Hepatocyte (in vitro differentiated cells): Measurements from ENCODE around the gene PACSIN2. TPM values are rescaled to one million over a fixed set of nuclear protein-coding genes. Genes with fewer than 3 reads are reported as not detected.
"Not testable (repeated sequence)": the region's sequence is repeated elsewhere in the genome, so short reads cannot be mapped to it uniquely, and the experiment has no call there.

ENCODE experiments used
- DNase-seq: peaks from one replicate; pipeline ENCODE4 v3.0.0-alpha.2; 2016; ENCODE audit warnings: low spot score
- H2AFZ ChIP-seq: fragments of 200-600 bp; sonication (generic); 2 replicates; pipeline ENCODE4 v1.6.0; 2016; ENCODE audit warnings: antibody characterized with exemption, mild to moderate bottlenecking
- H3K27ac ChIP-seq: fragments of 200-600 bp; sonication (generic); 2 replicates; pipeline ENCODE4 v1.5.1; 2016; ENCODE audit warnings: mild to moderate bottlenecking
- H3K27me3 ChIP-seq: fragments of 200-600 bp; sonication (generic); 2 replicates; pipeline ENCODE4 v1.6.1; 2016
- H3K36me3 ChIP-seq: fragments of 200-600 bp; sonication (generic); replicated peaks from 2 replicates; pipeline ENCODE4 v1.5.1; 2016; ENCODE audit warnings: low read depth; ENCODE audit not compliant: insufficient read depth
- H3K4me1 ChIP-seq: fragments of 200-600 bp; sonication (generic); 2 replicates; pipeline ENCODE4 v1.5.1; 2016; ENCODE audit warnings: mild to moderate bottlenecking, moderate library complexity; ENCODE audit not compliant: insufficient read depth
- H3K4me2 ChIP-seq: fragments of 200-600 bp; sonication (generic); 2 replicates; pipeline ENCODE4 v1.6.0; 2016
- H3K4me3 ChIP-seq: fragments of 200-600 bp; sonication (generic); 2 replicates; pipeline ENCODE4 v1.5.1; 2016; ENCODE audit warnings: mild to moderate bottlenecking
- H3K79me2 ChIP-seq: fragments of 200-600 bp; sonication (generic); 2 replicates; pipeline ENCODE4 v1.6.0; 2017; ENCODE audit warnings: mild to moderate bottlenecking
- H3K9me2 ChIP-seq: fragments of 200-600 bp; sonication (generic); replicated peaks from 2 replicates; pipeline ENCODE4 v1.6.0; 2017; ENCODE audit warnings: mild to moderate bottlenecking; ENCODE audit not compliant: insufficient read depth
- H3K9me3 ChIP-seq: fragments of 200-600 bp; sonication (generic); 2 replicates; pipeline ENCODE4 v1.5.1; 2016; ENCODE audit warnings: low read depth, mild to moderate bottlenecking
- H4K20me1 ChIP-seq: fragments of 200-600 bp; sonication (generic); 2 replicates; pipeline ENCODE4 v1.6.0; 2016; ENCODE audit warnings: mild to moderate bottlenecking; ENCODE audit not compliant: insufficient read depth, poor library complexity, severe bottlenecking
- EZH2 ChIP-seq: fragments of 200-600 bp; sonication (generic); IDR thresholded peaks from 2 replicates; pipeline ENCODE4 v1.6.1; 2016; ENCODE audit warnings: antibody characterized with exemption, mild to moderate bottlenecking, borderline replicate concordance
- EZH2phosphoT487 ChIP-seq: fragments of 200-600 bp; sonication (generic); IDR thresholded peaks from one replicate; pipeline ENCODE4 v1.6.1; 2018; ENCODE audit warnings: antibody characterized with exemption, mild to moderate bottlenecking, low read depth, moderate library complexity; ENCODE audit not compliant: unreplicated experiment, severe bottlenecking
- WGBS: methylation state at CpG from one replicate; pipeline ENCODE4 v1.1.6; 2016; ENCODE audit warnings: low lambda C conversion rate; ENCODE audit errors: missing lambda C conversion rate; 5-methylcytosine and 5-hydroxymethylcytosine counted together
- polyA plus RNA-seq: library from polyadenylated mRNA; unstranded; fragments of >200 nt; fragmentation: Nextera tagmentation; extraction: Ambion mirVana; gene quantifications from 2 replicates; pipeline ENCODE4 v1.2.1, GENCODE V29; 2016
- total RNA-seq: library from RNA; depleted of rRNA; stranded (reverse); fragments of >200 nt; gene quantifications from 2 replicates; pipeline ENCODE4 v1.2.3, GENCODE V29; 2014
- TF ChIP-seq, protein P1 (sequence below): fragments of 200-600 bp; sonication (generic); IDR thresholded peaks from 2 replicates; pipeline ENCODE4 v1.5.1; 2016; ENCODE audit warnings: antibody characterized with exemption, mild to moderate bottlenecking; ENCODE audit not compliant: poor library complexity

PACSIN2 gene
- total and polyA plus RNA-seq, 2 experiments from 2014 or later, result 77.7 to 86.3 TPM

DNA sequence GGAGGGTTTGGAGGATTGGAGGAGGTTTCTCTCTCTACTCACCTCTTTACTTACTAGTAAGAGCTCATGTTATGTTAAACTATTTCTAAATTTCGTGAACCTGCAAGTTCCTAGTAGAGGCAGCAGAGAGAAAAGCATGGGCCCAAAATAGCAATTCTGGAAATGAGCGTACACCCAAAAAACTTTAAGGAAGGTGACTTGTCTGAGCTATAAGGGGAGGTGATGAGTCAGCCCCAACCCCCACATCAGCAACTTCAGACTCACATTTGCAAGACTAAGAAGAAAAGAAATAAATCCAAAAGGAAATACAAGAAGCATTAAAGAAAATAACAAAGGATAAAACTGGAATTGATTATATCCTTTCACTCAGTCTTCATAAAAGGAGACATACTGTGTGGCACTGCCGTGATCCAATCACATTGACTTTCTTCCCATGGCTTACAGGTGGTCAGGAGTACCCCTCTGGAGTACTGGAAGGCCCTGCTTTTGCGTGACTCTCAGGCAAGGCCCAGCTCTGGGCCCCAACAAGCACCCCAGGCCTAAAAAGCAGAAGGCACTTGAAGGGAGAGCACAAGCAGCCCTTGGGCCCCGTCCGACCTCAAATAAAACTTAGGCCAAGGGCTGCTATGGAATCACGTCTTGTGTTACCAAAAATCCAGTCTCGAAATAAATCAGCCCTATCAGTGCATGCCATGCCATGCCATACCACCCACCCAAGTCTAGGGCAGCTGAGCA is 14.3 kb downstream of the PACSIN2 start:
- Histone ChIP-seq H3K4me3 (no peak overlapping the region), H3K27ac (peak overlapping the region; percentile 89), H3K79me2 (peaks cover 96% of the 10 kb centered on the region), H3K9me2 (no peaks in the 10 kb centered on the region), H2AFZ (no peak overlapping the region), H3K9me3 (no peaks in the 10 kb centered on the region), H3K4me2 (no peak overlapping the region), H4K20me1 (peaks cover 5% of the 10 kb centered on the region), H3K4me1 (peaks cover 71% of the 10 kb centered on the region), H3K36me3 (no peaks in the 10 kb centered on the region), H3K27me3 (no peaks in the 10 kb centered on the region)
- no peak for TF ChIP-seq EZH2phosphoT487
- TF ChIP-seq, protein P1, sequence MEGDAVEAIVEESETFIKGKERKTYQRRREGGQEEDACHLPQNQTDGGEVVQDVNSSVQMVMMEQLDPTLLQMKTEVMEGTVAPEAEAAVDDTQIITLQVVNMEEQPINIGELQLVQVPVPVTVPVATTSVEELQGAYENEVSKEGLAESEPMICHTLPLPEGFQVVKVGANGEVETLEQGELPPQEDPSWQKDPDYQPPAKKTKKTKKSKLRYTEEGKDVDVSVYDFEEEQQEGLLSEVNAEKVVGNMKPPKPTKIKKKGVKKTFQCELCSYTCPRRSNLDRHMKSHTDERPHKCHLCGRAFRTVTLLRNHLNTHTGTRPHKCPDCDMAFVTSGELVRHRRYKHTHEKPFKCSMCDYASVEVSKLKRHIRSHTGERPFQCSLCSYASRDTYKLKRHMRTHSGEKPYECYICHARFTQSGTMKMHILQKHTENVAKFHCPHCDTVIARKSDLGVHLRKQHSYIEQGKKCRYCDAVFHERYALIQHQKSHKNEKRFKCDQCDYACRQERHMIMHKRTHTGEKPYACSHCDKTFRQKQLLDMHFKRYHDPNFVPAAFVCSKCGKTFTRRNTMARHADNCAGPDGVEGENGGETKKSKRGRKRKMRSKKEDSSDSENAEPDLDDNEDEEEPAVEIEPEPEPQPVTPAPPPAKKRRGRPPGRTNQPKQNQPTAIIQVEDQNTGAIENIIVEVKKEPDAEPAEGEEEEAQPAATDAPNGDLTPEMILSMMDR, result no peak
- no peak for TF ChIP-seq EZH2
- DNase-seq, result no peak
- WGBS, result 87% methylated on average over 8 of the region's 8 CpGs

DNA sequence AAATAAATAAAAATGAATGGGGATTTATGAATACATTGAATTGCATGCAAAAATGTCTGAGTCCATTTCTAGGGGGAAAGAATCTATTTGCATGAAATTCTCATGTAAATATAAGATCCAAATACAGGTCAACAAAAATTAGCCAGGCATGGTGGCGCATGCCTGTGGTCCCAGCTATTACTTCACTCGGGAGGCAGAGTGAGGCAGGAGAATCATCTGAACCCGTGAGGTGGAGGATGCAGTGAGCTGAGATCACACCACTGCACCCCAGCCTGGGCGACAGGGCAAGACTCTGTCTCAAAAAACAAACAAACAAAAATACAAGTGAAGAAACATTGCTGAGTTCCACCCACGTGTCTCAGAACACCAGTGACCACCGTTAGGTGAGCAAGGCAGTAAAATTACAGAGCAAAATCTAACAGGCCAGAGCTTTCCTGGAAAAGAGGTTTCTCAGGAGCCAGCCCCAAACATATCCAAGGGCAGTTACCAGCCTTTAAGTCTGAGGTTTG is 17.3 kb downstream of the PACSIN2 start:
- Histone ChIP-seq H3K4me2 (no peak overlapping the region), H3K79me2 (peaks cover 89% of the 10 kb centered on the region), H3K4me1 (peaks cover 67% of the 10 kb centered on the region), H3K27ac (peak overlapping the region; percentile 37), H2AFZ (no peak overlapping the region), H4K20me1 (peaks cover 5% of the 10 kb centered on the region), H3K27me3 (no peaks in the 10 kb centered on the region), H3K4me3 (no peak overlapping the region), H3K9me3 (no peaks in the 10 kb centered on the region), H3K9me2 (no peaks in the 10 kb centered on the region), H3K36me3 (no peaks in the 10 kb centered on the region)
- TF ChIP-seq, protein P1, result no peak
- TF ChIP-seq EZH2 (no peak), EZH2phosphoT487 (no peak)
- WGBS, result 74% methylated on average over 6 of the region's 6 CpGs
- no peak for DNase-seq

DNA sequence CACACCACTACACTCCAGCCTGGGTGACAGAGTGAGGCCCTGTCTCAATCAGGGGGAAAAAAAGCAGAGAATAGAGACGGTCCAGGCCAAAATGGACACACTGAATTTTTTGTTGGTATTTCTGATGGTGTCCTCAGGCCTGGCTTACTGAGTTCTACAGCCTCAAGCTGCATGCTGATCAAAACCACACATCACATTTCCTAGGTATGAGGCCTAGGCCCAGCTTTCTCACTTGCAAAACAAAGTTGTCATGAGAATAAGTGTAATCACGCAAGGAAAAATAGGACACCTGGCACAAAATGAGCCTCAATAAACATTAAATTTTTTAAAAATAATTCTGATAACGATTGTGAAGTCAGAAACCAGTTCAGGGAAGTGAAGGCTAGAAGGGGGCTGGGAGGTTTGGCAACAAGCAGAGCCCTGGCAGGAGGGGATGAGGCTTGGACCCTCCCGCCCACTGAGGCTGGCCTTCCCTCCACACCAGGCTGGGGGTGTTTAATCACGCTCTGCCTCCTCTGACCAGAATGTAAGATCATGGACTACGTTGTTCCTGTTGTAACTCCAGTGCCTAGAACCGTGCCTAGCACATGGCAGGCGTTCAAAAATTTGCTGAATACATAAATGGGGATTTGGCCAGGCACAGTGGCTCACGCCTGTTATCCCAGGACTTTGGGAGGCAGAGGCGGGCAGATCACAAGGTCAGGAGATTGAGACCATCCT is 18.1 kb downstream of the PACSIN2 start:
- peaks cover 89% of the 10 kb centered on the region for H3K79me2 ChIP-seq
- TF ChIP-seq EZH2, result no peak
- no peak for TF ChIP-seq EZH2phosphoT487
- TF ChIP-seq, protein P1, result no peak
- peak overlapping the region; percentile 94 for H3K27ac ChIP-seq
- no peaks in the 10 kb centered on the region for H3K9me2 ChIP-seq
- no peak overlapping the region for H2AFZ ChIP-seq
- DNase-seq, result no peak
- H3K4me2 ChIP-seq, result no peak overlapping the region
- no peaks in the 10 kb centered on the region for H3K9me3 ChIP-seq
- H4K20me1 ChIP-seq, result peaks cover 5% of the 10 kb centered on the region
- no peaks in the 10 kb centered on the region for H3K27me3 ChIP-seq
- H3K36me3 ChIP-seq, result no peaks in the 10 kb centered on the region
- WGBS, result 85% methylated on average over 10 of the region's 10 CpGs
- H3K4me3 ChIP-seq, result no peak overlapping the region
- H3K4me1 ChIP-seq, result peaks cover 60% of the 10 kb centered on the region

DNA sequence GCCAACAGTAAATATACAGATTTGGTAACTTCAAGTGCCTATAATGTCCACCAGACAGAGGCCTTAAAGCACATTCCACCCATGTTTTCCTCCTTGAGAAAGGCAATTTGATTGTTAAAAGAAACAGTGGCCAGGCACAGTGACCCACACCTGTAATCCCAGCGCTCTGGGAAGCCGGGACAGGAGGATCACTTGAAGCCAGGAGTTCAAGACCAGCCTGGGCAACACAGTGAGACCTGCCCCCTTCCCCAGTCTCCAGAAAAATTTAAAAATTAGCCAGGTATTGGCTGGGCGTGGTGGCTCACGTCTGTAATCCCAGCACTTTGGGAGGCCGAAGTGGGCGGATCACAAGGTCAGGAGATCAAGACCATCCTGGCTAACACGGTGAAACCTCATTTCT is 19.3 kb downstream of the PACSIN2 start:
- not testable (repeated sequence) for H4K20me1 ChIP-seq, H3K9me2 ChIP-seq, H3K9me3 ChIP-seq, H3K4me3 ChIP-seq, H3K36me3 ChIP-seq, H3K27me3 ChIP-seq, H2AFZ ChIP-seq, DNase-seq
- peak overlapping the region; percentile 94 for H3K27ac ChIP-seq
- WGBS, result 63% methylated on average over 7 of the region's 7 CpGs
- H3K79me2 ChIP-seq, result peaks cover 89% of the 10 kb centered on the region
- H3K4me2 ChIP-seq, result peak overlapping the region; percentile 69
- peaks cover 57% of the 10 kb centered on the region for H3K4me1 ChIP-seq
